DMS 273 (cell line): Measurements from ENCODE around the gene POU2F1.

ENCODE experiments used
- DNase-seq: peaks from one replicate; lab custom pipeline; 2025; ENCODE audit not compliant: unreplicated experiment; lab: John Stamatoyannopoulos, UW

Gene POU2F1

DNA sequence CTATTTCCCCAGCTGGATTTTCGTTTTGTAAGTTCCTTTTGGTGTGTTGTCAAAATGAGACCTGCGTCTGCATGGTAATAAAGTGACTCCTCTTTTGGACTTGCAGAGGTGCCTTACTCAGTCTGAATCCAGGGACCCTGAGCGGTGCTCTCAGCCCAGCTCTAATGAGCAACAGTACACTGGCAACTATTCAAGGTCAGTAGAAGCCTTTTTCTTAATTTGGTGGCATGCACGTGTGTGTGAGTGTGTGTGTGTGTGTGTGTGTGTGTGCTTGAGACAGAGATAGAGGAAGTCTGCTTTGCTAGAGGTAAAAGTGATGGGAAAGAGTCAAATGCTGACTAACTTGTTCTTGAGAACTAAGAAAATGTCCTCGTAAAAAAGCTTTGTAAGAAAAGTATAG is 192.2 kb downstream of the POU2F1 start:
- DNase-seq: no peak

- DNase-seq: no peak
These were observed 192.6 kb downstream of the POU2F1 start for GRCh38 chr1:167413328-167413727.

- DNase-seq: no peak
These were observed 195.8 kb downstream of the POU2F1 start for GRCh38 chr1:167416506-167416905.

DNA sequence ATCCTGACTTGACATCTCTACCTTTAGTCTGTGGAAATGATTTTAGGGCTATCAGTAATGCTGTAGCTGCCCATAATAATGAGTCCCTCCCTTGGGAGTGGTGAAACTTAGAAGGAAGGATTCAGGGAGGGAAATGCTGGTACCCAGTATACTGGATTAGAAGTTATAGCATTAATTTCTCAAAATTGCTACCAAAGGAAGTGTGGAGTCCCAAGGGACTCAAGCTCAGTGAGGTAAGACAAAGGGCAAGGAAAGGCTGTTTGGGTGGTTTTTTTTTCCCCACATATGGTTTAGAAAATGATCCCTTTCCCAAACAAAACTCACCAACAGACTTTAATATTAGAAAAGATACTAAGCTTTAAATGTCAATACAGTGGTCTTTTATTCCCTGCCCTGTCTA is 197.7 kb downstream of the POU2F1 start:
- DNase-seq: peak; percentile 9

GRCh38 chr1:167419245-167419644 is 198.6 kb downstream of the POU2F1 start:
- no peak for DNase-seq

DNA sequence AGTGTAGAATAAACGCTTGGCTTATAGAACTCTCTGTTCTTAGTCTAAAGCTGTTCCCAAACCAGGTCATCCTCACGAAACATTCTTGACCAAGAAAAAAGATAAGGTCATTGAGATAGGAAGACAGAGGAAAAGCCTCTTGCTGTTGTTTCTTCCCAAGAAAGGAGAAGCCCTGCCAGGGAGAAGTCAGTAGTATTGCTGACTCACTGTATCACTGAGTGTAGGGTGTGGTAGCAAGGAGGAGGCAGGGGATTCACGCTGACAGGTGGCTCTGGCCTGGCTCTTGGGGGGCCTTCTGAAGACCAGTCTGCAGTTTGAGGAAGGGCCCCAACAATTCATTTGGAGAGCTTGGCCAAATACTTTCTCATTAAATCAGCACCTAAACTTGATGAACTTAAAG is 199.8 kb downstream of the POU2F1 start:
- no peak for DNase-seq

DNA sequence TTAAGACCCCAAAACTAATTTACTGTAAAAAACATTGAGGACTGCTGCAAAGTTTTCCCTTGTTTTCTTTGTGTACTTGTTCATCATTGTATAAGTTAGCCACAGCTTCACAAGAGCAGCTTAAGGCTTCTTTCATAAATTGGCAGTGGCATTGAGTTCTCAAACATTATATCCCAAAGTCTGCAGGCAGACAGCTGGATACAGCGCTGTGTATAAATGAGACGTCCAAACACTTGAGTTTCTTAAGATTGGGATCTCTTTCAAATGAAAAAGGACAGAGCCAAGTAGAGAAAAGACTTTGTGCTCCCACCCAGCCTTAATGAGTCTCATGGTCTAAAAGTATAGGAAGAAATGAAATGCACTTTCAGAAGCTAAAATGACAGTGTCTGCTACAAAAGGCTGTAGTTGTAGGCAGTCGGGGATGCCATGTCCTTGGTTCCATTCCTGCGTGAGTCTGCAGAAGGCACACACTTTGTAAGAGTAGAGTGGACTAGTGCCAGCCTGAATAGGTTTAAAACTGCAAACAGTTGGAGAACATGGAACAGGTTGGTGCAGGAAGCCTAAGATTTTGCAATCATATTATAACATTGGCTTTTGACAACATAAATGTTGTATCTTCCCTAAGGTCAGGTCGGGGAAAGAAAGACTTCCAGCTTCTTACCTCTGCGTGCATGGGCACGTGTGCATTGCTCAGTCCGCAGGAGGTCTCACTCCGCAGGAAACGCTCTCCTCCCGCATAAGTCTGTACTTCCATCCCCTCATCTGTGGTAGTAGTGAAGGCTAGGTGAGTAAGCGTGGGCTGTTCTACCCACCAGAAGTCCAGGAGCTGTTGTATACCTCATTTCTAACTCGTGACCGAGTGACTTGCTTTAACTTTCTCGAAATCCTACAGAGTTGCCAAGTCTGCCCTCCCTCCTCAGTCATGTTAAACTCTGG is 203.3 kb downstream of the POU2F1 start:
- DNase-seq: no peak

DNA sequence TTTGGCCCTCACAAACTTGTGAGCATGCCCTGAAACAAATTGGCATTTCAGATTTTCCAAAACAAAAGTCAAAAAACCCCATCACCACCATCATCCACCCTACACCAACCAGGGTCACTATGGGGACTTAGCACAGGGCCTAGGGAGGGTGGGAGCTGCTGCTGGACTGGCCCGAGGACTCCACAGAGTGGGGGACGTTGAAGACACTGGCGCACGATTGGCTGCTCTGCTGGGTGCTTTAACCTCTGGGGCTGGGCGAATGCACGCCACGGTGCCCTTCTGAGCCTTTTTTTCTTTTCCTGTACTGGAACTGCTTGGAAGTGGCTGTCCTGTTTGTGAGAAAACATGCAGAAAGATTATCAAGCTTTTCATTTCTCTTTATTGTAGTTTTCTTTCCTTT is 204.8 kb downstream of the POU2F1 start:
- no peak for DNase-seq

DNA sequence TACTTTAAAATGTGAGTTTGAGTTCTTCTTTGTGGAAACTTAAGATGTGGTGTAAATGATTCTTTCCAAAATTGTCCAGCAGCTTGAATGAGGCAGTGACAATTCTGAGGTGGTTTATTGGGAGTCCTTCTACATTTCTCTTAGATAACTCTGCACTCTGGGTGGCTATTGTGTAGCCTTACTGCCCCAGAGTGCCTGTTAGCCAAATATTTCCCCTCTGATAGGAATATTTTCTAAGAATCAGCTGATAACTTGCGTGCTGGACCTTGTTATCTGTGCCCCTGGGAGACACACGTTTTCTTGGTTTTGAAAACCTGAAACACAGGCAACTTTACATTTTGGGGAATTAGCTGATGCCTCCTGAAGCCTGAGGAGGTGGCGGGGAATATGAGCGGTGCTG is 206.0 kb downstream of the POU2F1 start:
- no peak for DNase-seq

GRCh38 chr1:167427848-167428247 is 207.2 kb downstream of the POU2F1 start:
- peak; percentile 49 for DNase-seq

- DNase-seq: no peak
These were observed 207.7 kb downstream of the POU2F1 start for GRCh38 chr1:167428395-167428794.

DNA sequence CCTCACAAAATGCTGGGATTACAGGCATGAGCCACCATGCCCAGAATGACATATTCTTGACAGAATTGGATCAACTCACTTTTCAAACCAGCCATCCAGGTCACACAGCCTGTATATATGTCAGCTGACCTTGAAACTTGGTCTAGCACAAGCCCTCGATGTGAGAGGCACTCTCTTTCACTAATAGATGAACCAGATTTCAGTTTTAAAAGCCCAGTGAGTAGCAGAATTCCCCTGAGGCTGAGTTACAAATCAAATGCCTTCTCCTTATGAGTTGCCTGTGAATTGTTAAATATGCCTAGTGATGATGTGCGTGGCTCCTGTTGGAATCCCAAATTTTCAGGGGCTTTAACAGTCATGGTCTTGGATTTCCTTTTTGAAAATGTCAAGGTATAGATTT is 208.9 kb downstream of the POU2F1 start:
- no peak for DNase-seq

GRCh38 chr1:167430134-167430848 is 209.6 kb downstream of the POU2F1 start:
- no peak for DNase-seq

DNA sequence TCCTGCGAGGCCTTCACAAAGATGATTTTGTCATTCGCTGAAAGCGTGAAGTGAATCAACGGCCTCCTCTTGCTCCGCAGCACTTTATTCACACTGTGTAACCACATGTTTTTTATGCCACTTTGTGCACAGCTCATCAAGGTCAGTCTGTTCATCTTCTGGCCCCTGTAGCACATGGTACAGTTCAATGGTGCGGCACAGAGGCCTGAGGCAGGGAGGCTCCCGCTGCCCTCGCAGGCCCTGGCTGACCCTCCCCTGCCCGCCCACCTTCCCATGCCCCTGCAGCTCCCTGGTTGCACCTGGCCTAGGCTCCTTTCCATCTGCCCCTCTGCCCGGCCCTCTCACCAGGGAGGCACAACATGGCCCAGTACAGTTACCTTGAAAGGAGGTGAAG is 210.2 kb downstream of the POU2F1 start:
- no peak for DNase-seq

DNA sequence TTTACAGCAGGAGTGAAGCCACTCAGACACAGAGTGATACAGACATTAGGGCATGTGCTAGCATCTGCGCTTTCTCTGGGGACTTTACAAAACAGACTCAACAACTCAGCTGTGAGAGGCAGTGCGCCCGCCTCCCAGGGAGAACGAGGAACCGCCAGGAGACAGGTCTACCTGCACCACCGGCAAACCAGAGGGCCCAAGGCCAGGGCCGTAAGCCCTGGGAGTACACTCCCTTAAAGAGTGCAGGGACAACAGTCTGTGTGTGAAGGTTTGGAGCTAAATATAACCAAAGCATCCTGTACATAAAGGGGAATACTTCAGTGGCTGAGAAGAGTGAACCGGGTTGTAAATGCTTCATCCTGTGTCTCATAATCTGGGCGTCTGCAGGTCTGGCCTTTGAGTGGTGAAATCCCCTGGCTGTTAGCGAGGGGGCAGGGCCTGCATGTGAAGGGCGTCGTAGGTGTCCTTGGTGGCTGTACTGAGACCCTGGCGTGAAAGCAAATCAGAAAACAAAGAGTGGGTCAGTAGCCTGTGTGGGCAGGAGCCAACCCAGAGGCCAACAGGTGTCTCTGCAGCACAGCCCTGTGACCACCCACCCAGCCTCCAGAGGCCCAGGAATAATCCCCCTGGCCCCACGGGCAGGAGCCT is 210.7 kb downstream of the POU2F1 start:
- DNase-seq: no peak

DNA sequence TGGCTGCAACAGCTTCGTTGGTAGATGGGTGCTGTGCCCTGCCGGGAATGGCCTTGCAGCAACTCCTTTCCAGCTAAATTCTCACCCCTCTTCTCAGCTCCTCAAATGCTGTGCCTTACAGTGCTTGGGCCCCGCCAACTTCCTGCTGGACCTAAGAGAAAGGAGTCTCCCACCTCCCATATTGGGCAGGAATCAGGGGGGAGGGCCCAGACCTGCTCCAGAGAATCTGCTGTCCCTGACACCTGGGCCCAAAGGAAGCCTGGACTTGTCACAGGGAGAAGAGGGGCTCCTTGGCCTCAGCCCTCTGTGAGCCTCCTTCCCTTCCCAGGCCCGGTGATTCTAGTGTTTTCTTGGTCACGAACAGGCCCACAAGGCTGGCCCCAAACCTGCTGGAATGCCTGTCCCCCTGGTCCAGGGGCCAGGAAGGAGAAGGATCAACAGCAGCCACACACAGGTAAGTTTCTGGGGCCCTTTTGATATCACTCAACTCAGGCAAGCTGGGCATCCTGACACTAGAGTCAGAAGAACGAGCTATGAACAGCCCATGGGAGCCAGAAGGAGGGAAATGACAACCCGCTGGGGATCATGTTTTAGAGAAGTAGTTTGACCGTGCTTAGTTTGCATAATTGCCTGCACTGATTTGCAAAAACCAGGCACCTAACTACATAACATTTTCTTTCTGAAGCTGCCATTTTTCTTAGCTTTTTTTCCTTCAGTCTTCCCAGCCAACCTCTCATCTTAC is 211.4 kb downstream of the POU2F1 start:
- no peak for DNase-seq

GRCh38 chr1:167432780-167433179 is 212.1 kb downstream of the POU2F1 start:
- no peak for DNase-seq

DNA sequence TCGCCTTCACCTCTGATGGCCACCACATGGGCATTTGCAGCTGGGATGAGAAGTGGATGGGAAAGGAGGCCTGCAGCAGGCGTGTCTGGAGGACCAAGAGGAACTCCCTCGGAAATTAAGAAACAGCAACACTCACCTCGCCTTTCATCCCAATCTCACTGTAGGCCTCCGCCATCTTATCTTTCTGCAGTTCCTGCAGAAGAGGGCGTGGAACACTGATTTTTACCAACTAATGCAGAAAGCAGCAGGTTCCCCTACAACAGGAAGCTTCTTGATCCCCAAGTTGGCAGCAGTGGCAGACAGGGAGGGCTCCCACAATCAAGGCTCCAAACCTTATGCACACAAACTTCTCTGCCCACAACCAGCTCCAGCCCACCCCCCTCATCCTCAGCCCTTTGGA is 213.2 kb downstream of the POU2F1 start:
- DNase-seq: no peak

DNA sequence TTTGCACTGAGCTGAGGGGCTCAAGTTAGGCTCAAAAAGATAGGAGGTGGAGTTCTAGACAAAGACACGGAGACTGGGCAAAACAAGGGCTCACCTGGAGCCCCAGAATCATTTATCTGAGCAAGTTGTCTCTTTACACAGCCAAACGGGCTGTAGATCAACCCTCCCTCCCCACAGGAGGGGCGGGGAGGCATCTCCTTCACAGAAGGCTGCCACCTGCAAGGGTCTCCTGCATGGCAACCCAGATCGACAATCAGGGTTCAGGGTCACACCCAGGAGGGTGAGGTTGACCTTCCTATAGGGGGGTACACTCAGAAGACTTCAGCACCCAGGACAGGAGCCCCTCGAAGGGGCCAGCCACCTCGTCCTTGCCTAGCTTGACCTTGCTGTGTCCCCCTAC is 213.6 kb downstream of the POU2F1 start:
- no peak for DNase-seq

DNA sequence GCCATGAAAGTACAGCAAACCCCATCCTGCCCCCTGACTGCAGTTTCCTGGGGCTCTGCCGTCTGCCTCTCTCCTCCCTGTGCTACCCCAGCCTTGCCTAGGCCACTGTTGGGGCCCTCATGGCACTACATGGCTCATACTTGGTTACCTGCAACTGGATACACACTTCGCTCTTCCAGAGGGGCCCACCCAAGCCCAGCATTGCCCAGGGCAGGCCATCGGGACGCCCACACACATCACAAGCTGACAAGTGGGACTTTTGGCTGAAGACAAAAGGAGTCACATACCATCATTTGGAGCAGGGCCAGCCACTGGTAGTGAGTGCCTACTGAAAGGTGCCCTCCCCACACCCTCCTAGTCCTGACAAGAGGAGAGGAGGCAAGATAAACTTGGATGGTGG is 214.8 kb downstream of the POU2F1 start:
- no peak for DNase-seq
